ENCODE results near the gene NPSR1.

DNA sequence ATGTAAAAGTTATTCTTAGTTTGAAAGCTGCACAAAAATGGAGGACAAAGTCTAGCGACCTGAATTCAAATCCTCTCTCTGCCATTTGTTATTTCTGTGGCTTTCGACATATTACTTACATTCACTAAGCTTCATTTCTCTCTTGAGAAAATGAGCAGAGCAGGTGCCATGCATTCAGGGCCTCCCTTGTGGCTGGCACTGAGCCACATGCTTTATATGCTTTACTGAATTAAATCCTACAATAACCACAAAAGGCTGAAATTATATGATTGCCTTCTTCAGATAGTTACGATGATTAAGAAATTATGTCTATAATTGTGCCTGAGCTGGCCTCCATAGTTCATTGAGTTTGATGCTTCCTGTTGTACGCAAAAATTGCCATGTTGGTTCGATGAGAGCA lies 98.7 kb downstream of the NPSR1 start:
- TF ChIP-seq, protein P1, sequence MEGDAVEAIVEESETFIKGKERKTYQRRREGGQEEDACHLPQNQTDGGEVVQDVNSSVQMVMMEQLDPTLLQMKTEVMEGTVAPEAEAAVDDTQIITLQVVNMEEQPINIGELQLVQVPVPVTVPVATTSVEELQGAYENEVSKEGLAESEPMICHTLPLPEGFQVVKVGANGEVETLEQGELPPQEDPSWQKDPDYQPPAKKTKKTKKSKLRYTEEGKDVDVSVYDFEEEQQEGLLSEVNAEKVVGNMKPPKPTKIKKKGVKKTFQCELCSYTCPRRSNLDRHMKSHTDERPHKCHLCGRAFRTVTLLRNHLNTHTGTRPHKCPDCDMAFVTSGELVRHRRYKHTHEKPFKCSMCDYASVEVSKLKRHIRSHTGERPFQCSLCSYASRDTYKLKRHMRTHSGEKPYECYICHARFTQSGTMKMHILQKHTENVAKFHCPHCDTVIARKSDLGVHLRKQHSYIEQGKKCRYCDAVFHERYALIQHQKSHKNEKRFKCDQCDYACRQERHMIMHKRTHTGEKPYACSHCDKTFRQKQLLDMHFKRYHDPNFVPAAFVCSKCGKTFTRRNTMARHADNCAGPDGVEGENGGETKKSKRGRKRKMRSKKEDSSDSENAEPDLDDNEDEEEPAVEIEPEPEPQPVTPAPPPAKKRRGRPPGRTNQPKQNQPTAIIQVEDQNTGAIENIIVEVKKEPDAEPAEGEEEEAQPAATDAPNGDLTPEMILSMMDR (IDR thresholded peaks at IDR 0.05), result no peak
- no peak for TF ChIP-seq POLR2A (IDR thresholded peaks at IDR 0.05)
- no peak for TF ChIP-seq POLR2AphosphoS5 (IDR thresholded peaks at IDR 0.05)
